ENCODE data around the gene SLC26A9.

The SLC26A9 gene

GRCh38 chr1:205943245-205943644 lies at the start of gene SLC26A9:
TSS of gene SLC26A9 (minus strand) at chr1:205943456. CDS start at chr1:205935820, 7,636 bp downstream.
- DNase-seq: no peak

GRCh38 chr1:205992218-205992882 lies 49.1 kb upstream of the SLC26A9 start:
- no peak for DNase-seq

- DNase-seq: no peak
Measured at GRCh38 chr1:205991237-205991636, 48.0 kb upstream of the SLC26A9 start.

GRCh38 chr1:205990226-205990625 lies 47.0 kb upstream of the SLC26A9 start:
- no peak for DNase-seq

GRCh38 chr1:205989786-205990185 lies 46.5 kb upstream of the SLC26A9 start:
- no peak for DNase-seq

- DNase-seq: no peak
Measured at GRCh38 chr1:205988585-205988995, 45.3 kb upstream of the SLC26A9 start.

- DNase-seq: no peak
Measured at GRCh38 chr1:205986861-205987260, 43.6 kb upstream of the SLC26A9 start.

- no peak for DNase-seq
Measured at GRCh38 chr1:205986292-205986691, 43.0 kb upstream of the SLC26A9 start.

- DNase-seq: no peak
Measured at GRCh38 chr1:205985330-205986005, 42.2 kb upstream of the SLC26A9 start.

GRCh38 chr1:205983925-205984725 lies 40.9 kb upstream of the SLC26A9 start:
- DNase-seq: no peak

- DNase-seq: no peak
Measured at GRCh38 chr1:205981257-205981656, 38.0 kb upstream of the SLC26A9 start.

- no peak for DNase-seq
Measured at GRCh38 chr1:205980237-205980870, 37.1 kb upstream of the SLC26A9 start.

- DNase-seq: no peak
Measured at GRCh38 chr1:205979301-205979700, 36.0 kb upstream of the SLC26A9 start.

GRCh38 chr1:205978676-205979075 lies 35.4 kb upstream of the SLC26A9 start:
- no peak for DNase-seq

GRCh38 chr1:205977402-205978014 lies 34.3 kb upstream of the SLC26A9 start:
- peak; percentile 65 for DNase-seq

GRCh38 chr1:205976708-205977401 lies 33.6 kb upstream of the SLC26A9 start:
- no peak for DNase-seq

- no peak for DNase-seq
Measured at GRCh38 chr1:205976036-205976435, 32.8 kb upstream of the SLC26A9 start.

- DNase-seq: no peak
Measured at GRCh38 chr1:205975387-205975998, 32.2 kb upstream of the SLC26A9 start.

- no peak for DNase-seq
Measured at GRCh38 chr1:205974712-205975111, 31.5 kb upstream of the SLC26A9 start.

GRCh38 chr1:205973377-205974232 lies 30.3 kb upstream of the SLC26A9 start:
- DNase-seq: no peak

All from activated CD4-positive, alpha-beta T cell treated with anti-CD3 and anti-CD28 coated beads for 1 hour (primary cell).